B cell (primary cell): ENCODE results near the gene CYP4F11.

ENCODE experiments used
- CTCF ChIP-seq: fragments of 200-600 bp; IDR thresholded peaks from one replicate; pipeline ENCODE4 v1.8.0; 2022; ENCODE audit warnings: antibody characterized with exemption, mild to moderate bottlenecking
- EZH2 ChIP-seq: IDR thresholded peaks from 2 replicates; pipeline ENCODE4 v1.6.1; 2012; ENCODE audit warnings: borderline replicate concordance, low read depth, mild to moderate bottlenecking, moderate library complexity, low read length; ENCODE audit not compliant: insufficient read depth, poor library complexity, severe bottlenecking

- TF ChIP-seq EZH2, result no peak
- TF ChIP-seq CTCF, result no peak
Observed at GRCh38 chr19:15897738-15898276, 36.5 kb downstream of the CYP4F11 start, which contains the start of gene CYP4F2.
